GDM1 (cell line): ENCODE measurements around the gene GALK1.
A peak's percentile ranks its signal among the peaks of the same experiment; 100 is the strongest.

ENCODE experiments used
- DNase-seq: peaks from one replicate; lab custom pipeline; 2025; lab: John Stamatoyannopoulos, UW

GALK1 gene

GRCh38 chr17:75749545-75750389 lies 15.2 kb downstream of the GALK1 start:
- DNase-seq: peak; percentile 51

DNA sequence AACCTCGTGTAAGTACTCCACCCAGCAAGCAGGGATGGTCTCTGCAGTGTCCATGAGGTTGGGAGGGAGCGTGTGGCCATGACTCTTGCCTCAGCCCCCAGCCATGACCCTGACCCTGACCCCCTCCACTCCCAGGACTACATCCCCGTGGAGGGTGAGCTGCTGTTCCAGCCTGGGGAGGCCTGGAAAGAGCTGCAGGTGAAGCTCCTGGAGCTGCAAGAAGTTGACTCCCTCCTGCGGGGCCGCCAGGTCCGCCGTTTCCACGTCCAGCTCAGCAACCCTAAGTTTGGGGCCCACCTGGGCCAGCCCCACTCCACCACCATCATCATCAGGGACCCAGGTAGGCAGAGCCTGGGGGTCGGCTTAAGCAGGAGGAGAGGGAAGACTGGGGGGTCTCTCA lies 16.3 kb downstream of the GALK1 start:
- no peak for DNase-seq

DNA sequence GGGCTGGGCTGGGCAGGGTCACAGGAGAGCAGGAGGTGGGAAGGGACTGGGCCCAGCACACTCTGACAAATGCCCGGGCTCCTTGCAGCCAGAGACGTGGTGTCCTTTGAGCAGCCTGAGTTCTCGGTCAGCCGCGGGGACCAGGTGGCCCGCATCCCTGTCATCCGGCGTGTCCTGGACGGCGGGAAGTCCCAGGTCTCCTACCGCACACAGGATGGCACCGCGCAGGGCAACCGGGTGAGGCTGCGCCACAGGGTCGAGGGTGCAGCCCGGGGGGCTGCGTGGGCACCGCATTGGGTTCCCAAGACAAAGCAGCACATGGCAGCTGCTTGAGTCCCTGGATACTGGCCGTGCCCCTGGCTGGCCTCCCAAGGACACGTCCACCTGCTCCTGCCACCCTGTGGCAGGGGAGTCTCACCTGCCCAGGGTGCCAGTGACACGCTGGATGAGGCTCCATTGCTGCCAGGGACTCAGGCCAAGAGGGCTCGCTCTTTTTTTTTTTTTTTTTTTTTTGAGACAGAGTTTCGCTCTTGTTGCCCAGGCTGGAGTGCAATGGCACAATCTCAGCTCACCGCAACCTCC lies 21.3 kb downstream of the GALK1 start:
- no peak for DNase-seq

- no peak for DNase-seq
Measured at GRCh38 chr17:75742337-75742736, 22.7 kb downstream of the GALK1 start.

DNA sequence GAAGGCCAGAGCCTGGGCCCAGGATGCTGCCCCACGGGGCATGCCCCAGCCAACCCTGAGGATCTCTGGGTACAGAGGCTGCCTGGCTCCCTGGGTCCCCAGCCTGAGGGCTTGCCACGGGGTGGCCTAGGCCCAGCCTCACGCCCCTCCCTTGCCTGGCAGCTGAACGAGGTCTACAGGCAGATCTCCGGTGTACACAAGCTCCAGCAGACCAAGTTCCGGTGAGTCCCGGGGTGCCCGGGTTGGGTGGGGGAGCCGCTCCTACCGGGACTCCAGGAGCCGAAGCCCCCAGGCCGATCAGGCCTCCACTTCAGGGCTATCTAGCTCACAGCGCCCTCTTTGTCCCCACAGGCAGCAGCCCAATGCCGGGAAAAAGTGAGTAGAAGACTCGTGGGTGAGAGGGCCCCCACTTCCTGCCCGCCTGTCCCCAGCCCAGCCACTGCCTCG lies 24.3 kb downstream of the GALK1 start:
- DNase-seq: no peak

DNA sequence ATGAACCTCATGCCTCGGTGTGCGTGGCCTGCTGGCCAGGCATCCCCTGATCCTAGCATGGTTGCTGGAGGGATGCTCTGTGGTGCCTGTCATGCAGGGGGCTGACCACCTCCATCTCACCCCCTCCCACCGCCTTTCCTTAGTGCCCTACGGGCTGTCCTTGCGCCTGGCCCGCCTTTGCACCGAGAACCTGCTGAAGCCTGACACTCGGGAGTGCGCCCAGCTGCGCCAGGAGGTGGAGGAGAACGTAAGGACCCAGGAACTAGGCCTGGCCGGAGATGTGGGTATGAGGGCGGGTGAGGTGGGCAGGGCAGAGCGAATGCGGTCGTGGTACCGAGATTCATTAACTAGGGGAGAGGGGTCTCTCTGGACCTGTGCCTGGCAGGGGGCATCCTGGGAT lies 24.8 kb downstream of the GALK1 start:
- no peak for DNase-seq

DNA sequence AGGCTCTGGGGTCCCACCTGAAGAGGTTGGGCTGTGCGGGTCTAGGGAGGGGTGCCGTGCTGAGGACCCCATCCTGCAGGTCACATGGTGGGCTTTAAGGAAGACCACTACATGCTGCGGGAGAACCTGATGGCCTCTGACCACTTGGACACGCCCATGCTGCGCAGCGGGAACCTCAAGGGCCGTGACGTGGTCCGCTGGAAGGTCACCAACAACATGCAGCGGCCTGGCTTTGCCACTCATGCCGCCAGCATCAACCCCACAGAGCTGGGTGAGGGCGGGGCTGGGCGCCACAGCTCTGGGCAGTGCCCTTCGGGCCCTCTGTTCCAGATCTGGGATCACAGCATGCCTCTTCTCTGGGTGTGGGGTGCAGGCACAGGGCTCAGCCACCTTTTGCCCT lies 25.2 kb downstream of the GALK1 start:
- DNase-seq: no peak

- DNase-seq: no peak
Measured at GRCh38 chr17:75739174-75739573, 25.8 kb downstream of the GALK1 start.

DNA sequence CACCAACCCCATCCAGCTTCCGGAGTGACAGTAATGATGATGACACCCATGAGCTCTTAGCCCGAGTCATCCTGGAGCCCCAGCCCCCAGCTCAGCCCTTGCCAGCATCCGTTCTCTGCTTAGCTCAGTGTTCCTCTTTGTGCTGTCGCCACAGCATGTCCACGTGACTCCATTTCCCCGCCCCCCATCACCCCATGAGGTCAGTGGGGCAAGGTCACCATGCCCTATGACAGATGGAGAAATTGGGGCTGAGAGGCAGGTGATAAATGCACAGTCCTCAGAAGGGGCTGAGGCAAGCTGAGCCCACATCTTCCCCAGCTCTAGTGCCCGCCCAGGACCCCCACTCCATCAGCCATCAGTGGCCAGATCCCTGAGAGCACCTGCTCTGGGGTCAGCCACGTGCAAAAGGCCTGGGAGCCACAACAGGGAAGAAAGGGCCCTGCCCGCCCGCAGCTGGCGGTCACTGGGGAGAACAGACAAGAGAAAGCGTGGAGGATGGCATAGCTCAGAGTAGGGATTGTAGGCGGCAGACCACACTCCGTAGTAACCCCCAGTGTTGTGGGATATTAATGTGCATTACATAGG lies 26.7 kb downstream of the GALK1 start:
- DNase-seq: no peak

GRCh38 chr17:75737133-75737962 lies 27.6 kb downstream of the GALK1 start:
- no peak for DNase-seq

- DNase-seq: no peak
Measured at GRCh38 chr17:75736173-75736835, 28.7 kb downstream of the GALK1 start.

- DNase-seq: no peak
Measured at GRCh38 chr17:75734674-75735294, 30.2 kb downstream of the GALK1 start.

- DNase-seq: no peak
Measured at GRCh38 chr17:75733471-75733870, 31.5 kb downstream of the GALK1 start.

DNA sequence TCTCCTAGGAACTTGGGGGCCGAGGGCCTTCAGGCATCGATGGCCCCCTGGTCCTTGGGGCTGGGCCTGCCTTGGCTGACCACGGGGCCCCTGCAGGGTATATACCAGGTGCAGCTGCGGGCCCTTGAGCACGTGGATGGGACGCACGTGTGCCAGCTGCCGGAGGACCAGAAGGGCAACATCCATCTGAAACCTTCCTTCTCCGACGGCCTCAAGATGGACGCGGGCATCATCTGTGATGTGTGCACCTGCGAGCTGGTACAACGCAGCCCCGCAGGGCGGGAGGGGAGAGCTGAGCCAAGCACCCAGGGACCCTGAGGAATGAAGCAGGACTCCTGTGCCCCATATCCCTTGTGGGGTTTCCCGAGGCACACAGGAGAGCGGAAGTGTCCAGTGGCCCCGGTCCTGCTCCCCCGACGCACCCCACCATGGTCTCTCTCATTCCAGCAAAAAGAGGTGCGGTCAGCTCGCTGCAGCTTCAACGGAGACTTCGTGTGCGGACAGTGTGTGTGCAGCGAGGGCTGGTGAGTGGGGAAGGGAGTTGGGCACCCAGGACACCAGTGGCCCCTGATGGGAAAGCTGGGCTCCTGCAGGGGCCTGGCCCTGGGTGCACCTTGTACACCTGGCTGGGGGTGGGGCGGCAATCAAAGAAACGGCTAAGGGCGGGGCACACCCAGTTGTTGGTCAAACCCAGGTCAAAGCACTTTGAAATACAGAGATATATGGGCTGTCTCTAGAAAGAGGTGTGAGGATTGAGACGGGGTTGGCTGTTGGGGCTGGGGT lies 33.1 kb downstream of the GALK1 start:
- no peak for DNase-seq

GRCh38 chr17:75731086-75731715 lies 33.8 kb downstream of the GALK1 start:
- no peak for DNase-seq

GRCh38 chr17:75730065-75730464 lies 34.9 kb downstream of the GALK1 start:
- DNase-seq: no peak

GRCh38 chr17:75729351-75729750 lies 35.6 kb downstream of the GALK1 start:
- DNase-seq: no peak

GRCh38 chr17:75727391-75727790 lies 37.6 kb downstream of the GALK1 start:
- no peak for DNase-seq

- DNase-seq: no peak
Measured at GRCh38 chr17:75725504-75725903, 39.5 kb downstream of the GALK1 start.
